ENCODE measurements around the gene FOXD1. TPM values are rescaled to one million over a fixed set of nuclear protein-coding genes. Genes with fewer than 3 reads are reported as not detected.
"Not testable (repeated sequence)": the region's sequence is repeated elsewhere in the genome, so short reads cannot be mapped to it uniquely, and the experiment has no call there.

FOXD1 gene
- total RNA-seq, 1 experiment from 2014 or later: 2.8 TPM

DNA sequence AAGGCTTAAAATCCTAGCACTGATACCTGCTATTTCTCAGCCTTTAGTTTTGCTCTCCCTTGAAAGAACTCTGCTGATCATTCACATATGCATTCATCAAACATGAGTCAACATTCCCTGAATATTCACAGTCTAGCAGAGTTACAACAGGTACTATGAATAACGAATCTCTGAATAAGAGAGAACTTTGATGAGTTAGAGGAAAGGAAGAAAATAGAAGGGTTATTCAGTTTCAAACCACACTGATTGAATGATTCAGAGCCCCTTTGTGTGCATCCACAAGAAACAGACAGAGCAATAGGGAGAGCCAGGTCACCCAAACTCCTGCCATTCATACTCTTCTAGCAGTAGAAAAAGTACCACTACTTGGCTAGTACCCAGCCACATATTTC lies 36.0 kb downstream of the FOXD1 start:
- TF ChIP-seq, protein P1, sequence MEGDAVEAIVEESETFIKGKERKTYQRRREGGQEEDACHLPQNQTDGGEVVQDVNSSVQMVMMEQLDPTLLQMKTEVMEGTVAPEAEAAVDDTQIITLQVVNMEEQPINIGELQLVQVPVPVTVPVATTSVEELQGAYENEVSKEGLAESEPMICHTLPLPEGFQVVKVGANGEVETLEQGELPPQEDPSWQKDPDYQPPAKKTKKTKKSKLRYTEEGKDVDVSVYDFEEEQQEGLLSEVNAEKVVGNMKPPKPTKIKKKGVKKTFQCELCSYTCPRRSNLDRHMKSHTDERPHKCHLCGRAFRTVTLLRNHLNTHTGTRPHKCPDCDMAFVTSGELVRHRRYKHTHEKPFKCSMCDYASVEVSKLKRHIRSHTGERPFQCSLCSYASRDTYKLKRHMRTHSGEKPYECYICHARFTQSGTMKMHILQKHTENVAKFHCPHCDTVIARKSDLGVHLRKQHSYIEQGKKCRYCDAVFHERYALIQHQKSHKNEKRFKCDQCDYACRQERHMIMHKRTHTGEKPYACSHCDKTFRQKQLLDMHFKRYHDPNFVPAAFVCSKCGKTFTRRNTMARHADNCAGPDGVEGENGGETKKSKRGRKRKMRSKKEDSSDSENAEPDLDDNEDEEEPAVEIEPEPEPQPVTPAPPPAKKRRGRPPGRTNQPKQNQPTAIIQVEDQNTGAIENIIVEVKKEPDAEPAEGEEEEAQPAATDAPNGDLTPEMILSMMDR (IDR thresholded peaks at IDR 0.05; ENCODE audit: insufficient read depth in 1 of 2, low read depth in 1 of 2, low read length in 1 of 2, severe bottlenecking in 1 of 2, unreplicated experiment in 1 of 2): no peak
- Histone ChIP-seq H3K27me3 (replicated peaks; ENCODE audit: control insufficient read depth, insufficient read depth, low read length) (no peaks in the 10 kb centered on the region), H3K4me1 (no peaks in the 10 kb centered on the region), H3K4me3 (ENCODE audit: low read depth, low read length) (no peak overlapping the region), H3K36me3 (ENCODE audit: control insufficient read depth, insufficient read depth, low read length) (no peaks in the 10 kb centered on the region), H3K9me3 (peaks cover 3% of the 10 kb centered on the region)
- CTCF ChIA-PET: no interaction called here
- Mint-ChIP-seq H3K36me3 (ENCODE audit: insufficient read depth, unreplicated experiment) (no peaks in the 10 kb centered on the region), H3K9me3 (ENCODE audit: unreplicated experiment) (no peaks in the 10 kb centered on the region), H3K27me3 (ENCODE audit: insufficient read depth, unreplicated experiment) (peaks cover 2% of the 10 kb centered on the region), H3K4me1 (ENCODE audit: low read depth, unreplicated experiment) (no peaks in the 10 kb centered on the region), H3K27ac (ENCODE audit: unreplicated experiment) (no peak overlapping the region), H3K4me3 (ENCODE audit: unreplicated experiment) (no peak overlapping the region)
- intact Hi-C loops (cut with micrococcal nuclease; ENCODE audit: unreplicated experiment): no loop called here
- DNase-seq: no peak
- BruUV-seq (replicated peaks): no TSS peak
- POLR2A ChIA-PET: no interaction called here

DNA sequence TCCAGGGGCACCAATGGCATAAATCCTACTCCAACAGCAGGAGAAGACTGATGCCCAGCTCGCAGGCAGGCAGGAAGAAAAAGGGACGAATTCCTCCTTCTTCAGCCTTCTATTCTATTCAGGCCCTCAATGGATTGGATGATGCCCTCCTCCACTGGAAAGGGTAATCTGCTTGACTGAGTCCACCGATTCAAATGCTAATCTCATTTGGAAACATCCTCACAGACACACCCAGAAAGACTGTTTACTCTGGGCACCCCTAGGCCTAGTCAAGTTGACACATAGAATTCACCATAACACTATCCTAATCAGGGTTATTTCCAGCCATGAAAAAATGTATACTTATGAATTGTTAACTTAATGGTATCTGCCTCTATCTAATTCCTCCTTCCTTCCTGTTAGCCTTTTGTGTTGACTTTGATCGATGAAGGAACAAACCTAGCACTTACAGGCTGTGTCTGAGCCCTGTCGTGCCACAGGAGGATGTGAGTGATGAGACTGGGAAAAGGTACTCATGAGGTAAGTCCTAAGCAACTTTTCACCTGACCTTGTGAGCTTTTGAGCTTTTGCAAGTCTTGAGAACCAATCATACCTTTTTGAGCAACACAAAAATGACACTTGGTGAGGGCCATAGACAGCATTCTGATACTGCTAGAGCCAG lies 36.5 kb downstream of the FOXD1 start:
- no peaks in the 10 kb centered on the region for H3K27me3 ChIP-seq (replicated peaks; ENCODE audit: control insufficient read depth, insufficient read depth, low read length)
- TF ChIP-seq, protein P1 (IDR thresholded peaks at IDR 0.05; ENCODE audit: insufficient read depth in 1 of 2, low read depth in 1 of 2, low read length in 1 of 2, severe bottlenecking in 1 of 2, unreplicated experiment in 1 of 2): no peak
- DNase-seq: no peak
- H3K27ac Mint-ChIP-seq (ENCODE audit: unreplicated experiment): no peak overlapping the region
- H3K4me3 ChIP-seq (ENCODE audit: low read depth, low read length): no peak overlapping the region
- H3K4me3 Mint-ChIP-seq (ENCODE audit: unreplicated experiment): no peak overlapping the region
- no peaks in the 10 kb centered on the region for H3K4me1 Mint-ChIP-seq (ENCODE audit: low read depth, unreplicated experiment)
- intact Hi-C loops (cut with micrococcal nuclease; ENCODE audit: unreplicated experiment): no loop called here
- CTCF ChIA-PET: no interaction called here
- no peaks in the 10 kb centered on the region for H3K27me3 Mint-ChIP-seq (ENCODE audit: insufficient read depth, unreplicated experiment)
- BruUV-seq (replicated peaks): no TSS peak
- no peaks in the 10 kb centered on the region for H3K36me3 ChIP-seq (ENCODE audit: control insufficient read depth, insufficient read depth, low read length)
- no peaks in the 10 kb centered on the region for H3K36me3 Mint-ChIP-seq (ENCODE audit: insufficient read depth, unreplicated experiment)
- no peaks in the 10 kb centered on the region for H3K9me3 Mint-ChIP-seq (ENCODE audit: unreplicated experiment)
- no peaks in the 10 kb centered on the region for H3K4me1 ChIP-seq
- H3K9me3 ChIP-seq: peaks cover 3% of the 10 kb centered on the region
- POLR2A ChIA-PET: no interaction called here

DNA sequence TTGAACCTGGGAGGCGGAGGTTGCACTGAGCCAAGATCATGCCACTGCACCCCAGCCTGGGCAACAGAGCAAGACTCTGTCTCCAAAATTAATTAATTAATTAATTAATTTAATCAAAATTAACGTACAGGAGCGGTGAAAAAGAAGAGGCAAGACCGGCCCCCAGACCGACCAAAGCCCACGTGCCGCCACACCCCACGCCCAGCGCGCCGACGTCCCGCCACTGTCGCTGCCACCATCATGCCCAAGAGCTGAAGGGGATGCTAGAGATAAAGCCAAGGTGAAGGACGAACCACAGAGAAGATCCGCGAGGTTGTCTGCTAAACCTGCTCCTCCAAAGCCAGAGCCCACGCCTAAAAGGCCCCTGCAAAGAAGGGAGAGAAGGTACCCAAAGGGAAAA lies 38.6 kb downstream of the FOXD1 start:
- POLR2A ChIA-PET; H3K4me1 ChIP-seq; BruUV-seq (replicated peaks); H3K9me3 ChIP-seq; H3K4me3 Mint-ChIP-seq (ENCODE audit: unreplicated experiment); H3K9me3 Mint-ChIP-seq (ENCODE audit: unreplicated experiment); H3K27me3 Mint-ChIP-seq (ENCODE audit: insufficient read depth, unreplicated experiment); H3K27me3 ChIP-seq (replicated peaks; ENCODE audit: control insufficient read depth, insufficient read depth, low read length); CTCF ChIA-PET; H3K36me3 Mint-ChIP-seq (ENCODE audit: insufficient read depth, unreplicated experiment); DNase-seq; intact Hi-C loops (cut with micrococcal nuclease; ENCODE audit: unreplicated experiment); H3K4me1 Mint-ChIP-seq (ENCODE audit: low read depth, unreplicated experiment); H3K4me3 ChIP-seq (ENCODE audit: low read depth, low read length); H3K27ac Mint-ChIP-seq (ENCODE audit: unreplicated experiment); H3K36me3 ChIP-seq (ENCODE audit: control insufficient read depth, insufficient read depth, low read length): not testable (repeated sequence)
